WTC11 (cell line): ENCODE measurements around the gene LMAN2. TPM values are rescaled to one million over a fixed set of nuclear protein-coding genes. Genes with fewer than 3 reads are reported as not detected.

Source experiments
- ATAC-seq: fragments of 200-7000 bp; cut with Tn5 transposase; 2 replicates; pipeline ENCODE4 v1.10.0; 2021; ENCODE audit warnings: mild to moderate bottlenecking, moderate library complexity
- CTCF ChIA-PET: fragments of 300-600 bp; sonication (Branson Sonifier 250); formaldehyde crosslinking; loops from one replicate; lab custom pipeline; 2021; ENCODE audit warnings: antibody characterized with exemption; lab: Charles Lee
- POLR2A ChIA-PET: fragments of 350-600 bp; sonication (Branson Sonifier 250); formaldehyde crosslinking; loops from one replicate; lab custom pipeline; 2021; ENCODE audit warnings: antibody characterized with exemption; lab: Charles Lee
- DNase-seq: peaks from one replicate; pipeline ENCODE4 v3.0.0; 2021; ENCODE audit warnings: low spot score
- H3K27ac Mint-ChIP-seq: 2 replicates; pipeline ENCODE4 v1.8.0; 2021; ENCODE audit warnings: mixed read lengths
- H3K27me3 Mint-ChIP-seq: 2 replicates; pipeline ENCODE4 v1.8.0; 2021; ENCODE audit warnings: low read depth, mild to moderate bottlenecking, moderate library complexity, mixed read lengths
- H3K36me3 Mint-ChIP-seq: 2 replicates; pipeline ENCODE4 v1.8.0; 2021; ENCODE audit warnings: mixed read lengths
- H3K4me1 Mint-ChIP-seq: 2 replicates; pipeline ENCODE4 v1.8.0; 2022; ENCODE audit warnings: mixed read lengths
- H3K4me3 Mint-ChIP-seq: 2 replicates; pipeline ENCODE4 v1.8.0; 2021; ENCODE audit warnings: mild to moderate bottlenecking, moderate library complexity, mixed read lengths
- H3K9me3 Mint-ChIP-seq: 2 replicates; pipeline ENCODE4 v1.8.0; 2021; ENCODE audit warnings: mixed read lengths
- ARID4B ChIP-seq: sonication (generic); formaldehyde crosslinking; IDR thresholded peaks from 2 replicates; pipeline ENCODE4 v1.8.0; 2023; ENCODE audit warnings: missing genetic modification reagents, mild to moderate bottlenecking, borderline replicate concordance
- ATF3 ChIP-seq: sonication (generic); formaldehyde crosslinking; conservative IDR thresholded peaks from 2 replicates; pipeline ENCODE4 v1.8.1; 2022; ENCODE audit warnings: mild to moderate bottlenecking, missing genetic modification reagents
- CDX4 ChIP-seq: fragments of 250-450 bp; sonication (Bioruptor Pico); IDR thresholded peaks from 2 replicates; pipeline ENCODE4 v1.9.0; 2021; ENCODE audit warnings: moderate library complexity, mild to moderate bottlenecking, inconsistent platforms, borderline replicate concordance
- E2F5 ChIP-seq: sonication (generic); formaldehyde crosslinking; IDR thresholded peaks from 2 replicates; pipeline ENCODE4 v1.8.1; 2022; ENCODE audit warnings: mild to moderate bottlenecking, moderate library complexity, missing genetic modification reagents
- FOXP1 ChIP-seq: sonication (generic); formaldehyde crosslinking; IDR thresholded peaks from 2 replicates; pipeline ENCODE4 v1.8.0; 2022; ENCODE audit warnings: missing genetic modification reagents, mild to moderate bottlenecking, moderate library complexity, borderline replicate concordance
- GRHL2 ChIP-seq: fragments of 250-450 bp; sonication (Bioruptor Pico); IDR thresholded peaks from 2 replicates; pipeline ENCODE4 v1.8.0; 2022; ENCODE audit warnings: mild to moderate bottlenecking, moderate library complexity; ENCODE audit not compliant: insufficient replicate concordance, severe bottlenecking
- GTF2I ChIP-seq: fragments of 250-450 bp; sonication (Bioruptor Pico); conservative IDR thresholded peaks from 2 replicates; pipeline ENCODE4 v1.4.0; 2021; ENCODE audit warnings: mild to moderate bottlenecking
- JUN ChIP-seq: sonication (generic); formaldehyde crosslinking; IDR thresholded peaks from 2 replicates; pipeline ENCODE4 v1.8.0; 2023; ENCODE audit warnings: mild to moderate bottlenecking, missing genetic modification reagents
- KAT7 ChIP-seq: sonication (generic); formaldehyde crosslinking; IDR thresholded peaks from 2 replicates; pipeline ENCODE4 v1.8.1; 2023; ENCODE audit warnings: missing genetic modification reagents, mild to moderate bottlenecking, borderline replicate concordance
- MYBL2 ChIP-seq: sonication (generic); formaldehyde crosslinking; IDR thresholded peaks from 2 replicates; pipeline ENCODE4 v1.8.1; 2023; ENCODE audit warnings: mild to moderate bottlenecking, moderate library complexity, missing genetic modification reagents
- NR1H2 ChIP-seq: sonication (generic); formaldehyde crosslinking; IDR thresholded peaks from 2 replicates; pipeline ENCODE4 v1.9.0; 2021; ENCODE audit warnings: mild to moderate bottlenecking, moderate library complexity, missing genetic modification reagents
- PRDM15 ChIP-seq: sonication (generic); formaldehyde crosslinking; IDR thresholded peaks from 2 replicates; pipeline ENCODE4 v1.8.0; 2022; ENCODE audit warnings: missing genetic modification reagents
- PRRX2 ChIP-seq: fragments of 250-450 bp; sonication (Bioruptor Pico); IDR thresholded peaks from 2 replicates; pipeline ENCODE4 v1.8.0; 2021; ENCODE audit warnings: mild to moderate bottlenecking
- STAT6 ChIP-seq: sonication (generic); formaldehyde crosslinking; conservative IDR thresholded peaks from 2 replicates; pipeline ENCODE4 v1.8.1; 2023; ENCODE audit warnings: mild to moderate bottlenecking, low read depth, missing genetic modification reagents, moderate library complexity
- TP53 ChIP-seq: sonication (generic); formaldehyde crosslinking; IDR thresholded peaks from 2 replicates; pipeline ENCODE4 v1.8.1; 2023; ENCODE audit warnings: mild to moderate bottlenecking, missing genetic modification reagents
- total RNA-seq: library from RNA; stranded (reverse); gene quantifications from 3 replicates; pipeline ENCODE4 v1.2.3, GENCODE V29; 2021

Gene LMAN2
- total RNA-seq, 1 experiment from 2014 or later, result 162 TPM

GRCh38 chr5:177370488-177371119 is 19.1 kb upstream of the LMAN2 start (continued):
- TF ChIP-seq JUN (CRISPR knock-in tag) (no peak), KAT7 (CRISPR knock-in tag) (no peak), GTF2I (CRISPR knock-in tag) (no peak), ARID4B (no peak; the same call in 1 of the 2 replicates), E2F5 (0 out of 2 replicates have a peak, but pooled peaks have one; percentile 31), NR1H2 (CRISPR knock-in tag) (no peak), PRDM15 (CRISPR knock-in tag) (no peak), FOXP1 (CRISPR knock-in tag) (no peak)
- TF ChIP-seq, all 79 proteins: peak for 16

GRCh38 chr5:177369645-177370440 is 18.4 kb upstream of the LMAN2 start:
- Mint-ChIP-seq H3K36me3 (peaks cover 13% of the 10 kb centered on the region), H3K4me1 (peaks cover 60% of the 10 kb centered on the region), H3K27me3 (peaks cover 5% of the 10 kb centered on the region), H3K4me3 (peak overlapping the region; percentile 88), H3K9me3 (no peaks in the 10 kb centered on the region), H3K27ac (peak overlapping the region; percentile 86)
- POLR2A ChIA-PET, result interaction anchor here (0.5 to 1.8 kb wide), 10 partner anchors 18 to 168 kb away, joined by 3 to 9 read pairs (median 4); partner anchors contain the start of genes GRK6, LMAN2, MXD3 and PDLIM7
- DNase-seq (no peak), ATAC-seq (no peak)
- CTCF ChIA-PET, result interaction anchor here (0.6 to 13.2 kb wide), 50 partner anchors 7 to 348 kb away, joined by 3 to 216 read pairs (median 6); partner anchors contain the start of genes F12, FGFR4, GRK6 and LMAN2
- TF ChIP-seq GRHL2 (CRISPR knock-in tag), result no peak
- no peak for TF ChIP-seq CDX4
- no peak for TF ChIP-seq PRRX2
- TF ChIP-seq STAT6 (CRISPR knock-in tag), result no peak
- no peak for TF ChIP-seq ATF3 (CRISPR knock-in tag)
- no peak for TF ChIP-seq ARID4B
- no peak for TF ChIP-seq NR1H2 (CRISPR knock-in tag)
- no peak for TF ChIP-seq MYBL2 (CRISPR knock-in tag)
- TF ChIP-seq TP53 (CRISPR knock-in tag), result no peak
- TF ChIP-seq JUN (CRISPR knock-in tag), result no peak
